ENCODE measurements around the gene DNAJC17.

DNA sequence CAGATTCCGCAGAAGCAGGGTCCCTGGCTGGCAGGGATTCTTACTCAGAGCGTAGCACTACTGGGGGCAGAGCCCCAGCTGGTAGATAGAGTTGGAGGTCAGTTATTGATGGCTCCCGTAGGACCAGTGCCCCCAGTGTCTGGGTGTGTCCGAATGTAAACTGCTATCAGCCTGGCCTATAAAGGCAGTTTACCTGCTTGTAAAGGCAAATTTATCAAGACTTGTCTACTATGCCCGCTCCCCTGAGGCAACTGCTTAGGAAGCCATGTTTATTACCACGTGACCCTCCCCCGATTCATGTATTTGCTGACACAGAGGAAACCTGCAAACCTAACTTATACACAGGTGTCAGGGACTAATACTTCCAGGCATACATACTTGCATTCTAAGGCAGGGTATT is 21.8 kb upstream of the DNAJC17 start:
- TF ChIP-seq, protein P1, sequence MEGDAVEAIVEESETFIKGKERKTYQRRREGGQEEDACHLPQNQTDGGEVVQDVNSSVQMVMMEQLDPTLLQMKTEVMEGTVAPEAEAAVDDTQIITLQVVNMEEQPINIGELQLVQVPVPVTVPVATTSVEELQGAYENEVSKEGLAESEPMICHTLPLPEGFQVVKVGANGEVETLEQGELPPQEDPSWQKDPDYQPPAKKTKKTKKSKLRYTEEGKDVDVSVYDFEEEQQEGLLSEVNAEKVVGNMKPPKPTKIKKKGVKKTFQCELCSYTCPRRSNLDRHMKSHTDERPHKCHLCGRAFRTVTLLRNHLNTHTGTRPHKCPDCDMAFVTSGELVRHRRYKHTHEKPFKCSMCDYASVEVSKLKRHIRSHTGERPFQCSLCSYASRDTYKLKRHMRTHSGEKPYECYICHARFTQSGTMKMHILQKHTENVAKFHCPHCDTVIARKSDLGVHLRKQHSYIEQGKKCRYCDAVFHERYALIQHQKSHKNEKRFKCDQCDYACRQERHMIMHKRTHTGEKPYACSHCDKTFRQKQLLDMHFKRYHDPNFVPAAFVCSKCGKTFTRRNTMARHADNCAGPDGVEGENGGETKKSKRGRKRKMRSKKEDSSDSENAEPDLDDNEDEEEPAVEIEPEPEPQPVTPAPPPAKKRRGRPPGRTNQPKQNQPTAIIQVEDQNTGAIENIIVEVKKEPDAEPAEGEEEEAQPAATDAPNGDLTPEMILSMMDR (IDR thresholded peaks at IDR 0.05): no peak
- TF ChIP-seq FOSL2 (IDR thresholded peaks at IDR 0.05): no peak
- no peak for TF ChIP-seq FOSL2 (CRISPR knock-in tag; IDR thresholded peaks at IDR 0.05)
- TF ChIP-seq, protein P2, sequence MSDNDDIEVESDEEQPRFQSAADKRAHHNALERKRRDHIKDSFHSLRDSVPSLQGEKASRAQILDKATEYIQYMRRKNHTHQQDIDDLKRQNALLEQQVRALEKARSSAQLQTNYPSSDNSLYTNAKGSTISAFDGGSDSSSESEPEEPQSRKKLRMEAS (IDR thresholded peaks at IDR 0.05): no peak
- TF ChIP-seq EP300 (IDR thresholded peaks at IDR 0.05): no peak
- TF ChIP-seq NR3C1 (IDR thresholded peaks at IDR 0.05): no peak
- TF ChIP-seq ESRRA (IDR thresholded peaks at IDR 0.05; ENCODE audit: borderline replicate concordance, low read length): no peak
- TF ChIP-seq, protein P3, sequence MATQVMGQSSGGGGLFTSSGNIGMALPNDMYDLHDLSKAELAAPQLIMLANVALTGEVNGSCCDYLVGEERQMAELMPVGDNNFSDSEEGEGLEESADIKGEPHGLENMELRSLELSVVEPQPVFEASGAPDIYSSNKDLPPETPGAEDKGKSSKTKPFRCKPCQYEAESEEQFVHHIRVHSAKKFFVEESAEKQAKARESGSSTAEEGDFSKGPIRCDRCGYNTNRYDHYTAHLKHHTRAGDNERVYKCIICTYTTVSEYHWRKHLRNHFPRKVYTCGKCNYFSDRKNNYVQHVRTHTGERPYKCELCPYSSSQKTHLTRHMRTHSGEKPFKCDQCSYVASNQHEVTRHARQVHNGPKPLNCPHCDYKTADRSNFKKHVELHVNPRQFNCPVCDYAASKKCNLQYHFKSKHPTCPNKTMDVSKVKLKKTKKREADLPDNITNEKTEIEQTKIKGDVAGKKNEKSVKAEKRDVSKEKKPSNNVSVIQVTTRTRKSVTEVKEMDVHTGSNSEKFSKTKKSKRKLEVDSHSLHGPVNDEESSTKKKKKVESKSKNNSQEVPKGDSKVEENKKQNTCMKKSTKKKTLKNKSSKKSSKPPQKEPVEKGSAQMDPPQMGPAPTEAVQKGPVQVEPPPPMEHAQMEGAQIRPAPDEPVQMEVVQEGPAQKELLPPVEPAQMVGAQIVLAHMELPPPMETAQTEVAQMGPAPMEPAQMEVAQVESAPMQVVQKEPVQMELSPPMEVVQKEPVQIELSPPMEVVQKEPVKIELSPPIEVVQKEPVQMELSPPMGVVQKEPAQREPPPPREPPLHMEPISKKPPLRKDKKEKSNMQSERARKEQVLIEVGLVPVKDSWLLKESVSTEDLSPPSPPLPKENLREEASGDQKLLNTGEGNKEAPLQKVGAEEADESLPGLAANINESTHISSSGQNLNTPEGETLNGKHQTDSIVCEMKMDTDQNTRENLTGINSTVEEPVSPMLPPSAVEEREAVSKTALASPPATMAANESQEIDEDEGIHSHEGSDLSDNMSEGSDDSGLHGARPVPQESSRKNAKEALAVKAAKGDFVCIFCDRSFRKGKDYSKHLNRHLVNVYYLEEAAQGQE (IDR thresholded peaks at IDR 0.05): no peak
- no peak for TF ChIP-seq TFCP2L1 (CRISPR knock-in tag; IDR thresholded peaks at IDR 0.05)
- TF ChIP-seq BHLHE40 (IDR thresholded peaks at IDR 0.05; ENCODE audit: low read depth, low read length): no peak

Data from A549 (cell line).